ENCODE results near the gene PLAA. TPM values are rescaled to one million over a fixed set of nuclear protein-coding genes. Genes with fewer than 3 reads are reported as not detected.

The PLAA gene
- polyA plus RNA-seq, 1 donor from 2014 or later = 27.4 TPM

DNA sequence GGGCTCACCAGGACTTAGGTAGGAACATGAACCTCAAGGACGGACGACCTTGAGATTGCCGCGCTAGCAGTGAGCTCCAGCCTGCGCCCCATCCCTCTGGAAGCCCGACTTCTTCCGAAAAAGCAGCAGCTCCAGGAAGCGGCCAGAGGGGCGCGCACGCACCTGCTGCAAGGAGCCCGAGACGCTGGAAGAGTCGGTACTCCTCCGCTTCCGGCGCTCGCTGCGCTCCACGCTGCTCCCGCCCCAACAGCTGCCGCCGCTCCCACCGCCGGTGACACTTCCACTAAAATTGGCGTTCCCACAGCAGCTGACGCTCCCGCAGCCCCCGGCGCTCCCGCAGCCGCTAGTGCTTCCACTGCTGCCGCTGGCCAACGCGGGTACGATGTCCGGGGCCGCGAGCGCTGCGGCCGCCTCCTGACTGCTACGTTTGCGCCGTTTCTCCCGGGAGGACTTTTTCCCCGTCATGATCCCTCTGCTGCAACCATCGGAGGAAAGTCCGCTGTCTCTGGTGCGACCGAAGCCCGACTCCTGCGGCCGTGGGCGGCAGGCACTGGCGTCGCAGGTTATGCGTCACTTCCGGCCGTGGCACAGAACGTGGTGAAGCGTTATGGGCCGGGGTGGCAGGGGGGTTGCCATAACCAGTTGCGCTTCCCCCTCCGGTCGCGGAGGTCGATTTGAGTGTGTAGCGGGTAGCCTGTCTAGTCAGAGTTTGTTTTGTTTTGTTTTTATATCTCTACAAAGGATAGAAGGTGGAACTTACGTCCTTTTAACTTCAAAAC, 54.6 kb downstream of the PLAA start, which contains the start of gene CAAP1:
CAAP1 (minus strand) TSS at position 552 of the 779 bp plus-strand sequence; CDS start at position 465, 87 bp downstream.
- H3K36me3 ChIP-seq (ENCODE audit: insufficient read depth, low read length) = no peaks in the 10 kb centered on the region
- peaks cover 37% of the 10 kb centered on the region for H3K79me2 ChIP-seq (replicated peaks; ENCODE audit: insufficient read depth, low read length)
- H3K27ac ChIP-seq (ENCODE audit: low read length) = peak within 1 kb of the TSS; percentile 94
- TF ChIP-seq, protein P1, sequence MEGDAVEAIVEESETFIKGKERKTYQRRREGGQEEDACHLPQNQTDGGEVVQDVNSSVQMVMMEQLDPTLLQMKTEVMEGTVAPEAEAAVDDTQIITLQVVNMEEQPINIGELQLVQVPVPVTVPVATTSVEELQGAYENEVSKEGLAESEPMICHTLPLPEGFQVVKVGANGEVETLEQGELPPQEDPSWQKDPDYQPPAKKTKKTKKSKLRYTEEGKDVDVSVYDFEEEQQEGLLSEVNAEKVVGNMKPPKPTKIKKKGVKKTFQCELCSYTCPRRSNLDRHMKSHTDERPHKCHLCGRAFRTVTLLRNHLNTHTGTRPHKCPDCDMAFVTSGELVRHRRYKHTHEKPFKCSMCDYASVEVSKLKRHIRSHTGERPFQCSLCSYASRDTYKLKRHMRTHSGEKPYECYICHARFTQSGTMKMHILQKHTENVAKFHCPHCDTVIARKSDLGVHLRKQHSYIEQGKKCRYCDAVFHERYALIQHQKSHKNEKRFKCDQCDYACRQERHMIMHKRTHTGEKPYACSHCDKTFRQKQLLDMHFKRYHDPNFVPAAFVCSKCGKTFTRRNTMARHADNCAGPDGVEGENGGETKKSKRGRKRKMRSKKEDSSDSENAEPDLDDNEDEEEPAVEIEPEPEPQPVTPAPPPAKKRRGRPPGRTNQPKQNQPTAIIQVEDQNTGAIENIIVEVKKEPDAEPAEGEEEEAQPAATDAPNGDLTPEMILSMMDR (IDR thresholded peaks at IDR 0.05; ENCODE audit: poor library complexity, severe bottlenecking) = peak; percentile 73
- peak; percentile 63 for TF ChIP-seq RAD21 (conservative IDR thresholded peaks at IDR 0.05)
- TF ChIP-seq SMC3 (conservative IDR thresholded peaks at IDR 0.05; ENCODE audit: poor library complexity) = peak; percentile 69
- peak; percentile 35 for TF ChIP-seq TAF1 (IDR thresholded peaks at IDR 0.05; ENCODE audit: low read depth)
- TF ChIP-seq MXI1 (conservative IDR thresholded peaks at IDR 0.05; ENCODE audit: poor library complexity, severe bottlenecking) = peak; percentile 96
- TF ChIP-seq EP300 (conservative IDR thresholded peaks at IDR 0.05; ENCODE audit: poor library complexity, severe bottlenecking) = peak; percentile 81
- TF ChIP-seq, protein P2, sequence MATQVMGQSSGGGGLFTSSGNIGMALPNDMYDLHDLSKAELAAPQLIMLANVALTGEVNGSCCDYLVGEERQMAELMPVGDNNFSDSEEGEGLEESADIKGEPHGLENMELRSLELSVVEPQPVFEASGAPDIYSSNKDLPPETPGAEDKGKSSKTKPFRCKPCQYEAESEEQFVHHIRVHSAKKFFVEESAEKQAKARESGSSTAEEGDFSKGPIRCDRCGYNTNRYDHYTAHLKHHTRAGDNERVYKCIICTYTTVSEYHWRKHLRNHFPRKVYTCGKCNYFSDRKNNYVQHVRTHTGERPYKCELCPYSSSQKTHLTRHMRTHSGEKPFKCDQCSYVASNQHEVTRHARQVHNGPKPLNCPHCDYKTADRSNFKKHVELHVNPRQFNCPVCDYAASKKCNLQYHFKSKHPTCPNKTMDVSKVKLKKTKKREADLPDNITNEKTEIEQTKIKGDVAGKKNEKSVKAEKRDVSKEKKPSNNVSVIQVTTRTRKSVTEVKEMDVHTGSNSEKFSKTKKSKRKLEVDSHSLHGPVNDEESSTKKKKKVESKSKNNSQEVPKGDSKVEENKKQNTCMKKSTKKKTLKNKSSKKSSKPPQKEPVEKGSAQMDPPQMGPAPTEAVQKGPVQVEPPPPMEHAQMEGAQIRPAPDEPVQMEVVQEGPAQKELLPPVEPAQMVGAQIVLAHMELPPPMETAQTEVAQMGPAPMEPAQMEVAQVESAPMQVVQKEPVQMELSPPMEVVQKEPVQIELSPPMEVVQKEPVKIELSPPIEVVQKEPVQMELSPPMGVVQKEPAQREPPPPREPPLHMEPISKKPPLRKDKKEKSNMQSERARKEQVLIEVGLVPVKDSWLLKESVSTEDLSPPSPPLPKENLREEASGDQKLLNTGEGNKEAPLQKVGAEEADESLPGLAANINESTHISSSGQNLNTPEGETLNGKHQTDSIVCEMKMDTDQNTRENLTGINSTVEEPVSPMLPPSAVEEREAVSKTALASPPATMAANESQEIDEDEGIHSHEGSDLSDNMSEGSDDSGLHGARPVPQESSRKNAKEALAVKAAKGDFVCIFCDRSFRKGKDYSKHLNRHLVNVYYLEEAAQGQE (IDR thresholded peaks at IDR 0.05; ENCODE audit: borderline replicate concordance) = peak; percentile 60
- TF ChIP-seq EZH2 (IDR thresholded peaks at IDR 0.05; ENCODE audit: borderline replicate concordance, insufficient read depth, low read length, poor library complexity, severe bottlenecking) = no peak
- TF ChIP-seq POLR2AphosphoS5 (IDR thresholded peaks at IDR 0.05) = peak; percentile 90
- peaks cover 4% of the 10 kb centered on the region for H3F3A ChIP-seq (ENCODE audit: insufficient read depth, low read length, poor library complexity, severe bottlenecking)
- H3K4me3 ChIP-seq (ENCODE audit: low read length) = peak within 1 kb of the TSS; percentile 89
- H2AFZ ChIP-seq (ENCODE audit: low read depth, low read length) = peak within 1 kb of the TSS; percentile 97
- no peaks in the 10 kb centered on the region for H3K9me3 ChIP-seq (ENCODE audit: low read length)
- no peaks in the 10 kb centered on the region for H3K27me3 ChIP-seq (ENCODE audit: insufficient read depth, low read depth, low read length)
- peak within 1 kb of the TSS; percentile 86 for H3K9ac ChIP-seq (ENCODE audit: low read length)
- no peaks in the 10 kb centered on the region for H4K20me1 ChIP-seq (ENCODE audit: insufficient read depth)
- no peaks in the 10 kb centered on the region for H3K9me2 ChIP-seq (ENCODE audit: insufficient read depth, low read length)
- peak within 1 kb of the TSS; percentile 84 for H3K4me2 ChIP-seq (ENCODE audit: low read length)

DNA sequence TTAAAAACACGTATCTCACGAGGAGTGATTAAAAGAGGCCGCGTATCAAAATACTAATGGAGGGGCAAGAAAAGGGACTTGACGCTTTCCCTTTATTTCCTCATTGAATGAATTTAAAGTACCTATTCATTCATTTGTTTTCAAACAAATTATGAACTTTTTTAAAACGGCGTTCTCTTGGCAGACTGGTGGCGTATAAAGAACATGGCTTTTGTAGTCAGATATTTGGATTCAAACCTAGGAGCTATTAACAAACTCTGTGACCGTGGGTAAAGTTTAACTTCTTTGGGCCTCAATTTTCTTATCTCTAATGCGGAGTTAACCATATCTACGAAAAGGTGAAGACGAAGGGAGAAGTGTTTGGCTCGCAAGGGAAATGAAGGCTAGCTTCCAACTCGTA, 55.3 kb downstream of the PLAA start:
- no peaks in the 10 kb centered on the region for H3K36me3 ChIP-seq (ENCODE audit: insufficient read depth, low read length)
- H3K27ac ChIP-seq (ENCODE audit: low read length) = peak overlapping the region; percentile 94
- no peaks in the 10 kb centered on the region for H3K9me2 ChIP-seq (ENCODE audit: insufficient read depth, low read length)
- H2AFZ ChIP-seq (ENCODE audit: low read depth, low read length) = peak overlapping the region; percentile 97
- no peaks in the 10 kb centered on the region for H4K20me1 ChIP-seq (ENCODE audit: insufficient read depth)
- H3K4me3 ChIP-seq (ENCODE audit: low read length) = peak overlapping the region; percentile 89
- peak overlapping the region; percentile 86 for H3K9ac ChIP-seq (ENCODE audit: low read length)
- H3K79me2 ChIP-seq (replicated peaks; ENCODE audit: insufficient read depth, low read length) = peaks cover 40% of the 10 kb centered on the region
- H3K9me3 ChIP-seq (ENCODE audit: low read length) = no peaks in the 10 kb centered on the region
- H3K27me3 ChIP-seq (ENCODE audit: insufficient read depth, low read depth, low read length) = no peaks in the 10 kb centered on the region
- H3K4me2 ChIP-seq (ENCODE audit: low read length) = peak overlapping the region; percentile 79
- TF ChIP-seq EZH2 (IDR thresholded peaks at IDR 0.05; ENCODE audit: borderline replicate concordance, insufficient read depth, low read length, poor library complexity, severe bottlenecking) (no peak), TAF1 (IDR thresholded peaks at IDR 0.05; ENCODE audit: low read depth) (no peak), RAD21 (conservative IDR thresholded peaks at IDR 0.05) (no peak), EP300 (conservative IDR thresholded peaks at IDR 0.05; ENCODE audit: poor library complexity, severe bottlenecking) (no peak), POLR2AphosphoS5 (IDR thresholded peaks at IDR 0.05) (no peak), MXI1 (conservative IDR thresholded peaks at IDR 0.05; ENCODE audit: poor library complexity, severe bottlenecking) (no peak), SMC3 (conservative IDR thresholded peaks at IDR 0.05; ENCODE audit: poor library complexity) (no peak)
- TF ChIP-seq, protein P2 (IDR thresholded peaks at IDR 0.05; ENCODE audit: borderline replicate concordance) = no peak
- TF ChIP-seq, protein P1 (IDR thresholded peaks at IDR 0.05; ENCODE audit: poor library complexity, severe bottlenecking) = no peak
- peaks cover 4% of the 10 kb centered on the region for H3F3A ChIP-seq (ENCODE audit: insufficient read depth, low read length, poor library complexity, severe bottlenecking)

Measured in neural cell (in vitro differentiated cells).